Measurements from ENCODE around the gene TMEM272. TPM values are rescaled to one million over a fixed set of nuclear protein-coding genes. Genes with fewer than 3 reads are reported as not detected.

Gene TMEM272
- total and polyA plus RNA-seq, 12 donors, result 0.09 to 2.7 (median 0.56) TPM

DNA sequence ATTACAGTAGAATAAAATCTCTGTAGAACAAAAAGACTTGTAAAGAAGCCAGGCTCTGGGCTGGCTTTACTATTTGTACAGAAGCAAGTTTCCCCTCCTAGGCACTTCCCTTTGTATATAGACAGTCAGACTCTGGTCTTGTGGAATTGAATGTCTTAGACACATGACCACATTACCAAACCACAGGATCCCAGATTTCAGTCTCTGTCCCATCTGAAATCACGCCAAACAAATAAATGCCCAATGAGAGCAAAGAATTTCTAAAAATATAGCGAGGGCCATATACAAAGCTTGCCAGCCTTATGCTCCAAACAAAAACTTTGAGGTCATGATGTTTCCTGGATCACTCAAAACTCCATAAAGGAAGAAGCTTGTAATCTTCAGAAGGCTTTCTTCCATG, 40.7 kb upstream of the TMEM272 start:
- intact Hi-C loops (cut with DNase I), result no loop called here
- WGBS, 2 donors, result 86 to 92% methylated on average over 2 of the region's 2 CpGs
- Histone ChIP-seq H3K4me1 (no peaks in the 10 kb centered on the region), H3K4me3 (no peak overlapping the region), H3K27ac (no peak overlapping the region), H3K27me3 (no peaks in the 10 kb centered on the region), H3K36me3 (no peaks in the 10 kb centered on the region), H3K9me3 (peaks cover 0 to 7% (median 0%) of the 10 kb centered on the region in 11 donors)
- ATAC-seq, result no peak
- TF ChIP-seq, protein P1, sequence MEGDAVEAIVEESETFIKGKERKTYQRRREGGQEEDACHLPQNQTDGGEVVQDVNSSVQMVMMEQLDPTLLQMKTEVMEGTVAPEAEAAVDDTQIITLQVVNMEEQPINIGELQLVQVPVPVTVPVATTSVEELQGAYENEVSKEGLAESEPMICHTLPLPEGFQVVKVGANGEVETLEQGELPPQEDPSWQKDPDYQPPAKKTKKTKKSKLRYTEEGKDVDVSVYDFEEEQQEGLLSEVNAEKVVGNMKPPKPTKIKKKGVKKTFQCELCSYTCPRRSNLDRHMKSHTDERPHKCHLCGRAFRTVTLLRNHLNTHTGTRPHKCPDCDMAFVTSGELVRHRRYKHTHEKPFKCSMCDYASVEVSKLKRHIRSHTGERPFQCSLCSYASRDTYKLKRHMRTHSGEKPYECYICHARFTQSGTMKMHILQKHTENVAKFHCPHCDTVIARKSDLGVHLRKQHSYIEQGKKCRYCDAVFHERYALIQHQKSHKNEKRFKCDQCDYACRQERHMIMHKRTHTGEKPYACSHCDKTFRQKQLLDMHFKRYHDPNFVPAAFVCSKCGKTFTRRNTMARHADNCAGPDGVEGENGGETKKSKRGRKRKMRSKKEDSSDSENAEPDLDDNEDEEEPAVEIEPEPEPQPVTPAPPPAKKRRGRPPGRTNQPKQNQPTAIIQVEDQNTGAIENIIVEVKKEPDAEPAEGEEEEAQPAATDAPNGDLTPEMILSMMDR (IDR thresholded peaks at IDR 0.05), result no peak
- no peak for DNase-seq

DNA sequence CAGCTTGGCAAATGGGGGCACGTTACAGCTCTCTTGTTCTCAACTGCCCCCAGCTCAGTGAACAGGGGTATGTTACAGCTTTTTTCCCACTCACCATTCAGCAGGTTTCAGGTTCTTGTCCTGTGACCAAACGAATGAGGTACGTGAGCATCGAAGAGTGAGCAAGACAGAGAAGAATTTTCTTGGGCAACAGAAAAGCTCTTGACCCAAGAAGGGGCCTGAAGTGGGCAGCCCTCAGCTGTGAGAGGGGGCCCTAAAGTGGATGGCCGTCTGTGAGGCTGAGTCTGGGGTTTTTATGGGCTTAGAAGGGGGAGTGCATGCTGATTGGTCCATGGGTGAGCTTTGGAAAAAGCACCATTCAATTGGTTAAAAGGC, 38.2 kb upstream of the TMEM272 start:
- DNase-seq (no peak), ATAC-seq (no peak)
- Histone ChIP-seq H3K9me3 (peaks cover 0 to 7% (median 0%) of the 10 kb centered on the region in 11 donors), H3K4me3 (no peak overlapping the region), H3K36me3 (no peaks in the 10 kb centered on the region), H3K27me3 (no peaks in the 10 kb centered on the region), H3K27ac (no peak overlapping the region), H3K4me1 (no peaks in the 10 kb centered on the region)
- intact Hi-C loops (cut with DNase I), result no loop called here
- TF ChIP-seq, protein P1 (IDR thresholded peaks at IDR 0.05), result no peak
- WGBS, 2 donors, result 71 to 73% methylated on average over 5 of the region's 5 CpGs

DNA sequence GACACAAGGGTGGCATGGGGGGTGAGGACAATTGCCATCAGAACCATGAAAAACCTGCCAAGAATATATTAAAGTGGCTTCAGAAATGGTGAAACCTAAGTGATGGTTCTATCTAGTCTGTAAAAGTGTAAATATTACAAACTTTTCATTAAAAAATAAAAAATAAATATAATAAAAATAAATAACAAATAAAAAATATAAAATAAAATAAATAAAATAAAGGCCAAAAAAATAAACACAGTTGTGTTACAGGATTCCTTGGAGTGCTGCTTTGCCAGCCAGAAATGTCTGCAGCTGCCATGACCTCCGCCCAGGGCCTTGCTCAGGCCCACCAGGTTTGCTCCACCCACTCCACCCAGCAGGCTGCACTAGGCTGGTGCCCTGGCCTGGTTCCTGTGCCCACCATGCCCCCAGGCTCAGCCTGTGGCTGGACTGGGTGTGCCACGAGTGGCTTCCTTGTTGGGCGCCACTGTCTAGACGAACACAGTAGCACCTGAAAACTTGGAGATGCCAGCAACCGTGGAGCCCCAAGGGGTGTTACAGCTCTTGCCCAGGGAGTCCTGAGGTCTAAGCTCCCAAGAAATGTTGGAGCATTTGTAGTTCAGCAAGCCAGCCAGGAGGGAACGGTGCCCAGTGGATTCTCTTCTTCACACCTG, 37.7 kb upstream of the TMEM272 start:
- WGBS, 2 donors, result 96 to 97% methylated on average over 6 of the region's 6 CpGs
- H3K4me1 ChIP-seq, result no peaks in the 10 kb centered on the region
- no peak for DNase-seq
- H3K27ac ChIP-seq, result no peak overlapping the region
- no peak for ATAC-seq
- H3K9me3 ChIP-seq, result peaks cover 0 to 7% (median 0%) of the 10 kb centered on the region in 11 donors
- no peaks in the 10 kb centered on the region for H3K36me3 ChIP-seq
- intact Hi-C loops (cut with DNase I), result no loop called here
- H3K4me3 ChIP-seq, result no peak overlapping the region
- H3K27me3 ChIP-seq, result no peaks in the 10 kb centered on the region
- TF ChIP-seq, protein P1 (IDR thresholded peaks at IDR 0.05), result no peak

DNA sequence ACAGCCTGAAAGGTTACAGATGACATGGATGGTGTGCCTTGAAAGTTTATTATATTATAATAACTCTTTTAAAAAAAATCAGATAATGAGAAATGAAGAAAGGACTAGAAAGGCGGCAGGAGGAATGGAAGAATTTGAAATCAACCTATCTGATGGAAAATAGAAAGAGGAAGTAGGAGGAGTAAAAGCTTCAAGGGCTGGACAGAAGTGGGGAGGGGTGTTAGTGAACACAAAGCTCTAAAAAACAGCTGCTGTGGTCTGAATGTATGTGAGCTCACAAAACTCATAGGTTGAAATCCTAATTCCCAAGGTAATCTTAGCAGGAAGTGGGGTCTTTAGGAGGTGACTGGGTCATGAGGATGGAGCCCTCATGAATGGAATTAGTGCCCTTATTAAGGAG, 36.3 kb upstream of the TMEM272 start:
- Histone ChIP-seq H3K27ac (no peak overlapping the region), H3K4me1 (no peaks in the 10 kb centered on the region), H3K27me3 (no peaks in the 10 kb centered on the region), H3K36me3 (no peaks in the 10 kb centered on the region), H3K9me3 (peaks cover 0 to 7% (median 0%) of the 10 kb centered on the region in 11 donors), H3K4me3 (no peak overlapping the region)
- DNase-seq (no peak), ATAC-seq (no peak)
- TF ChIP-seq, protein P1 (IDR thresholded peaks at IDR 0.05), result no peak
- intact Hi-C loops (cut with DNase I), result no loop called here
- WGBS, 2 donors, result 87 to 97% methylated on average over 1 of the region's 1 CpG
